HEK293 (cell line): ENCODE data around the gene MTOR.

Experiments
- CTCF ChIA-PET: fragments of 350-600 bp; formaldehyde crosslinking; extraction: SDS; loops from one replicate; lab custom pipeline; 2021; ENCODE audit warnings: antibody characterized with exemption; lab: Yijun Ruan, JAX
- POLR2A ChIA-PET: fragments of 300-600 bp; formaldehyde crosslinking; extraction: SDS; loops from one replicate; lab custom pipeline; 2020; ENCODE audit warnings: antibody characterized with exemption, inconsistent platforms; lab: Yijun Ruan, JAX
- H3K27ac ChIP-seq: fragments of 200-500 bp; sonication (Bioruptor generic); 2 replicates; pipeline ENCODE4 v1.5.1; 2014; ENCODE audit warnings: low read depth, low read length, control low read depth, inconsistent platforms; ENCODE audit errors: extremely low read depth
- H3K36me3 ChIP-seq, 2 experiments: fragments of 200-500 bp in 1 of 2; sonication (Bioruptor generic) in 1 of 2; 1 replicate in 1 of 2; 2 replicates in 1 of 2; pipeline ENCODE4 v1.5.1; 2014 to 2017; ENCODE audit warnings: inconsistent platforms in 2 of 2, low read length in 2 of 2; ENCODE audit not compliant: control insufficient read depth in 2 of 2, insufficient read depth in 1 of 2
- H3K4me1 ChIP-seq: fragments of 200-500 bp; sonication (Bioruptor generic); 2 replicates; pipeline ENCODE4 v1.5.1; 2014; ENCODE audit warnings: mild to moderate bottlenecking, low read length, inconsistent platforms; ENCODE audit not compliant: control insufficient read depth, insufficient read depth
- H3K4me3 ChIP-seq: 2 replicates; pipeline ENCODE4 v1.5.1; 2011; ENCODE audit warnings: low read depth, mild to moderate bottlenecking, control low read depth, low read length, moderate library complexity
- H3K9me3 ChIP-seq: fragments of 200-500 bp; sonication (Bioruptor generic); 2 replicates; pipeline ENCODE4 v1.5.1; 2014; ENCODE audit warnings: low read depth, low read length, inconsistent platforms; ENCODE audit not compliant: control insufficient read depth, insufficient read depth
- GLI2 ChIP-seq: fragments of 450-650 bp; formaldehyde crosslinking; IDR thresholded peaks from 2 replicates; pipeline ENCODE4; 2017; ENCODE audit warnings: missing biosample characterization, missing genetic modification characterization, low read depth, borderline replicate concordance
- KLF8 ChIP-seq: fragments of 450-650 bp; formaldehyde crosslinking; IDR thresholded peaks from 2 replicates; pipeline ENCODE4 v1.5.1; 2016; ENCODE audit warnings: missing biosample characterization, missing genetic modification characterization
- MZF1 ChIP-seq: fragments of 450-650 bp; formaldehyde crosslinking; IDR thresholded peaks from 2 replicates; pipeline ENCODE4 v1.5.1; 2017; ENCODE audit warnings: missing biosample characterization, missing genetic modification characterization, borderline replicate concordance
- OSR2 ChIP-seq: fragments of 450-650 bp; formaldehyde crosslinking; IDR thresholded peaks from 2 replicates; pipeline ENCODE4 v1.5.1; 2016; ENCODE audit warnings: missing biosample characterization, missing genetic modification characterization
- YY2 ChIP-seq: fragments of 450-650 bp; formaldehyde crosslinking; IDR thresholded peaks from 2 replicates; pipeline ENCODE4 v1.5.1; 2016; ENCODE audit warnings: missing biosample characterization, missing genetic modification characterization
- ZBTB21 ChIP-seq: fragments of 450-650 bp; formaldehyde crosslinking; IDR thresholded peaks from 2 replicates; pipeline ENCODE4 v1.5.1; 2017; ENCODE audit warnings: missing biosample characterization, missing genetic modification characterization
- ZBTB48 ChIP-seq: fragments of 450-650 bp; formaldehyde crosslinking; IDR thresholded peaks from 2 replicates; pipeline ENCODE4 v1.5.1; 2016; ENCODE audit warnings: missing biosample characterization, missing genetic modification characterization
- ZNF10 ChIP-seq: fragments of 450-650 bp; formaldehyde crosslinking; IDR thresholded peaks from 2 replicates; pipeline ENCODE4 v1.5.1; 2017; ENCODE audit warnings: missing biosample characterization, missing genetic modification characterization
- ZNF132 ChIP-seq: fragments of 450-650 bp; formaldehyde crosslinking; IDR thresholded peaks from 2 replicates; pipeline ENCODE4 v1.5.1; 2017; ENCODE audit warnings: missing biosample characterization, missing genetic modification characterization, borderline replicate concordance
- ZNF155 ChIP-seq: fragments of 450-650 bp; formaldehyde crosslinking; IDR thresholded peaks from 2 replicates; pipeline ENCODE4 v1.5.1; 2016; ENCODE audit warnings: missing biosample characterization, missing genetic modification characterization
- ZNF169 ChIP-seq: fragments of 450-650 bp; formaldehyde crosslinking; IDR thresholded peaks from 2 replicates; pipeline ENCODE4 v1.5.1; 2016; ENCODE audit warnings: missing biosample characterization, missing genetic modification characterization
- ZNF202 ChIP-seq: fragments of 450-650 bp; formaldehyde crosslinking; IDR thresholded peaks from 2 replicates; pipeline ENCODE4 v1.5.1; 2016; ENCODE audit warnings: missing biosample characterization, missing genetic modification characterization, borderline replicate concordance
- ZNF211 ChIP-seq: fragments of 450-650 bp; formaldehyde crosslinking; IDR thresholded peaks from 2 replicates; pipeline ENCODE4 v1.5.1; 2016; ENCODE audit warnings: low read depth, missing biosample characterization, missing genetic modification characterization
- ZNF223 ChIP-seq: fragments of 450-650 bp; formaldehyde crosslinking; IDR thresholded peaks from 2 replicates; pipeline ENCODE4 v1.5.1; 2016; ENCODE audit warnings: missing biosample characterization, missing genetic modification characterization
- ZNF354C ChIP-seq: fragments of 450-650 bp; formaldehyde crosslinking; IDR thresholded peaks from 2 replicates; pipeline ENCODE4 v1.5.1; 2016; ENCODE audit warnings: missing biosample characterization, missing genetic modification characterization, low read depth, borderline replicate concordance
- ZNF544 ChIP-seq: fragments of 450-650 bp; formaldehyde crosslinking; IDR thresholded peaks from 2 replicates; pipeline ENCODE4 v1.5.0; 2017; ENCODE audit warnings: missing biosample characterization, missing genetic modification characterization
- ZNF549 ChIP-seq: fragments of 450-650 bp; IDR thresholded peaks from 2 replicates; pipeline ENCODE4 v1.5.1; 2018; ENCODE audit warnings: missing biosample characterization, missing genetic modification characterization, mild to moderate bottlenecking, inconsistent platforms, moderate library complexity
- ZNF585B ChIP-seq: fragments of 450-650 bp; formaldehyde crosslinking; IDR thresholded peaks from 2 replicates; pipeline ENCODE4 v1.5.1; 2016; ENCODE audit warnings: missing biosample characterization, missing genetic modification characterization
- ZNF621 ChIP-seq: fragments of 450-650 bp; formaldehyde crosslinking; IDR thresholded peaks from 2 replicates; pipeline ENCODE4 v1.5.1; 2017; ENCODE audit warnings: missing biosample characterization, missing genetic modification characterization
- ZNF658 ChIP-seq: fragments of 450-650 bp; formaldehyde crosslinking; IDR thresholded peaks from 2 replicates; pipeline ENCODE4; 2016; ENCODE audit warnings: missing biosample characterization, missing genetic modification characterization
- ZNF677 ChIP-seq: fragments of 450-650 bp; IDR thresholded peaks from 2 replicates; pipeline ENCODE4 v1.5.0; 2018; ENCODE audit warnings: missing biosample characterization, mild to moderate bottlenecking, missing genetic modification characterization, moderate library complexity
- TF ChIP-seq, protein P1 (sequence below): fragments of 450-650 bp; formaldehyde crosslinking; IDR thresholded peaks from 2 replicates; pipeline ENCODE4 v1.5.1; 2016; ENCODE audit warnings: missing biosample characterization, missing genetic modification characterization, low read depth
- TF ChIP-seq, protein P2 (sequence below): fragments of 450-650 bp; formaldehyde crosslinking; IDR thresholded peaks from 2 replicates; pipeline ENCODE4 v1.5.1; 2016; ENCODE audit warnings: missing biosample characterization, missing genetic modification characterization
- TF ChIP-seq, protein P3 (sequence below): fragments of 450-650 bp; formaldehyde crosslinking; IDR thresholded peaks from 2 replicates; pipeline ENCODE4 v1.5.1; 2017; ENCODE audit warnings: missing biosample characterization, missing genetic modification characterization
- TF ChIP-seq, protein P4 (sequence below): fragments of 450-650 bp; formaldehyde crosslinking; IDR thresholded peaks from 2 replicates; pipeline ENCODE4 v1.5.1; 2016; ENCODE audit warnings: missing biosample characterization, missing genetic modification characterization
- TF ChIP-seq, protein P5 (sequence below): fragments of 450-650 bp; formaldehyde crosslinking; IDR thresholded peaks from 2 replicates; pipeline ENCODE4 v1.5.1; 2016; ENCODE audit warnings: missing biosample characterization, missing genetic modification characterization

Gene MTOR

DNA sequence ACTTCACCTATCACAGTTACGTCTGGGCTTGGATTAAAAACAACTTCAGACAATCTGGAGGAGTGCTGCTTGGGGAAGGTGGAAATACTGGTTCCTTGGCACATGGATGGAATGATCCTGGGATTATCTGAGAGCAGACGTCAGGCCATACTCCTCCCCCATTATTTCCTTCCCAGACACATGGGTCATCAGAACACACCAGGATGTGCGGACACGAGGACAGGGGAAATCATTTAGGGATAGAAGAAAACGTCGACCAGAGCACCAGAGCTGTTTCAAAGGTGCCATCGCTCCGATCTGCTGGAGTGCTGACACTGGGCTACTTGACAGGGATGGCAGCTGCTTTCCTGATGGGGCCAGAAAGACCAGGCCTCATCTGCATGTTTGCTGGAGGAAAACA, 105.0 kb downstream of the MTOR start:
- no peak overlapping the region for H3K27ac ChIP-seq
- ChIA-PET POLR2A (interaction anchor here (1.8 kb wide), 1 partner anchor 58 kb away, joined by 4 read pairs; the partner anchor contains the start of gene EXOSC10), CTCF (no interaction called here)
- H3K4me3 ChIP-seq = no peak overlapping the region
- no peaks in the 10 kb centered on the region for H3K4me1 ChIP-seq
- peaks cover 18 to 74% of the 10 kb centered on the region in 2 experiments for H3K36me3 ChIP-seq
- no peaks in the 10 kb centered on the region for H3K9me3 ChIP-seq
- TF ChIP-seq OSR2 (tag by site-specific recombination) (no peak), ZNF10 (tag by site-specific recombination) (no peak), YY2 (tag by site-specific recombination) (no peak), ZNF169 (tag by site-specific recombination) (no peak), ZNF223 (tag by site-specific recombination) (no peak), ZNF658 (tag by site-specific recombination) (no peak), ZNF585B (tag by site-specific recombination) (no peak), ZNF155 (tag by site-specific recombination) (no peak), ZNF544 (tag by site-specific recombination) (no peak)
- TF ChIP-seq, protein P1, sequence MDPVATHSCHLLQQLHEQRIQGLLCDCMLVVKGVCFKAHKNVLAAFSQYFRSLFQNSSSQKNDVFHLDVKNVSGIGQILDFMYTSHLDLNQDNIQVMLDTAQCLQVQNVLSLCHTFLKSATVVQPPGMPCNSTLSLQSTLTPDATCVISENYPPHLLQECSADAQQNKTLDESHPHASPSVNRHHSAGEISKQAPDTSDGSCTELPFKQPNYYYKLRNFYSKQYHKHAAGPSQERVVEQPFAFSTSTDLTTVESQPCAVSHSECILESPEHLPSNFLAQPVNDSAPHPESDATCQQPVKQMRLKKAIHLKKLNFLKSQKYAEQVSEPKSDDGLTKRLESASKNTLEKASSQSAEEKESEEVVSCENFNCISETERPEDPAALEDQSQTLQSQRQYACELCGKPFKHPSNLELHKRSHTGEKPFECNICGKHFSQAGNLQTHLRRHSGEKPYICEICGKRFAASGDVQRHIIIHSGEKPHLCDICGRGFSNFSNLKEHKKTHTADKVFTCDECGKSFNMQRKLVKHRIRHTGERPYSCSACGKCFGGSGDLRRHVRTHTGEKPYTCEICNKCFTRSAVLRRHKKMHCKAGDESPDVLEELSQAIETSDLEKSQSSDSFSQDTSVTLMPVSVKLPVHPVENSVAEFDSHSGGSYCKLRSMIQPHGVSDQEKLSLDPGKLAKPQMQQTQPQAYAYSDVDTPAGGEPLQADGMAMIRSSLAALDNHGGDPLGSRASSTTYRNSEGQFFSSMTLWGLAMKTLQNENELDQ (tag by site-specific recombination) = no peak
- TF ChIP-seq, protein P2, sequence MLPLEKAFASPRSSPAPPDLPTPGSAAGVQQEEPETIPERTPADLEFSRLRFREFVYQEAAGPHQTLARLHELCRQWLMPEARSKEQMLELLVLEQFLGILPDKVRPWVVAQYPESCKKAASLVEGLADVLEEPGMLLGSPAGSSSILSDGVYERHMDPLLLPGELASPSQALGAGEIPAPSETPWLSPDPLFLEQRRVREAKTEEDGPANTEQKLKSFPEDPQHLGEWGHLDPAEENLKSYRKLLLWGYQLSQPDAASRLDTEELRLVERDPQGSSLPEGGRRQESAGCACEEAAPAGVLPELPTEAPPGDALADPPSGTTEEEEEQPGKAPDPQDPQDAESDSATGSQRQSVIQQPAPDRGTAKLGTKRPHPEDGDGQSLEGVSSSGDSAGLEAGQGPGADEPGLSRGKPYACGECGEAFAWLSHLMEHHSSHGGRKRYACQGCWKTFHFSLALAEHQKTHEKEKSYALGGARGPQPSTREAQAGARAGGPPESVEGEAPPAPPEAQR (tag by site-specific recombination) = no peak
- TF ChIP-seq, protein P3, sequence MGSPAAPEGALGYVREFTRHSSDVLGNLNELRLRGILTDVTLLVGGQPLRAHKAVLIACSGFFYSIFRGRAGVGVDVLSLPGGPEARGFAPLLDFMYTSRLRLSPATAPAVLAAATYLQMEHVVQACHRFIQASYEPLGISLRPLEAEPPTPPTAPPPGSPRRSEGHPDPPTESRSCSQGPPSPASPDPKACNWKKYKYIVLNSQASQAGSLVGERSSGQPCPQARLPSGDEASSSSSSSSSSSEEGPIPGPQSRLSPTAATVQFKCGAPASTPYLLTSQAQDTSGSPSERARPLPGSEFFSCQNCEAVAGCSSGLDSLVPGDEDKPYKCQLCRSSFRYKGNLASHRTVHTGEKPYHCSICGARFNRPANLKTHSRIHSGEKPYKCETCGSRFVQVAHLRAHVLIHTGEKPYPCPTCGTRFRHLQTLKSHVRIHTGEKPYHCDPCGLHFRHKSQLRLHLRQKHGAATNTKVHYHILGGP (tag by site-specific recombination) = no peak

DNA sequence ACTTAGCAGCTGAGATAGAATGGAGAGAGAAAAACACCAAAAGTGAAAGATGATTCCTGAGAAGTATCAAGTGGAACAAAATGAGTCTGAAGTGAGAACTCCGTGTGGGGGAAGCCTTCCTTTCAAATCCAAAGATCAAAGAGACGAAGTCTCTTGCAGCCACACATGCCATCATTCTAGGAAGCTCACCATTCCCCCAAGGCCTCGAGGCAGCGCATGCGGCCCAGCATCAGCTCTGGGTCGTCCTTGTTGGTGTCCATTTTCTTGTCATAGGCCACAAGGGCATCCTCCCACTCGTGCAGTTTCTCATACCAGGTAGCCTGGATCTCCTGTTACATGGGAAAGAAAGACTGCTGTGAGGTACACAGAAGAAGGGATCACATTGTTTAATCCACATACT, 105.4 kb downstream of the MTOR start:
- Histone ChIP-seq H3K9me3 (no peaks in the 10 kb centered on the region), H3K36me3 (peaks cover 18 to 79% of the 10 kb centered on the region in 2 experiments), H3K4me3 (no peak overlapping the region), H3K4me1 (no peaks in the 10 kb centered on the region), H3K27ac (no peak overlapping the region)
- ChIA-PET CTCF (interaction anchor here (1.0 kb wide), 1 partner anchor 12 kb away, joined by 4 read pairs; no protein-coding TSS in a partner anchor), POLR2A (no interaction called here)
- TF ChIP-seq ZNF549 (tag by site-specific recombination) = no peak
- TF ChIP-seq ZBTB48 (tag by site-specific recombination) = no peak
- no peak for TF ChIP-seq ZBTB21 (tag by site-specific recombination)
- TF ChIP-seq MZF1 = no peak
- TF ChIP-seq ZNF677 (tag by site-specific recombination) = no peak
- TF ChIP-seq, protein P4, sequence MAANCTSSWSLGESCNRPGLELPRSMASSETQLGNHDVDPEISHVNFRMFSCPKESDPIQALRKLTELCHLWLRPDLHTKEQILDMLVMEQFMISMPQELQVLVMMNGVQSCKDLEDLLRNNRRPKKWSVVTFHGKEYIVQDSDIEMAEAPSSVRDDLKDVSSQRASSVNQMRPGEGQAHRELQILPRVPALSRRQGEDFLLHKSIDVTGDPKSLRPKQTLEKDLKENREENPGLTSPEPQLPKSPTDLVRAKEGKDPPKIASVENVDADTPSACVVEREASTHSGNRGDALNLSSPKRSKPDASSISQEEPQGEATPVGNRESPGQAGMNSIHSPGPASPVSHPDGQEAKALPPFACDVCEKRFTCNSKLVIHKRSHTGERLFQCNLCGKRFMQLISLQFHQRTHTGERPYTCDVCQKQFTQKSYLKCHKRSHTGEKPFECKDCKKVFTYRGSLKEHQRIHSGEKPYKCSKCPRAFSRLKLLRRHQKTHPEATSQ = no peak
- TF ChIP-seq, protein P5, sequence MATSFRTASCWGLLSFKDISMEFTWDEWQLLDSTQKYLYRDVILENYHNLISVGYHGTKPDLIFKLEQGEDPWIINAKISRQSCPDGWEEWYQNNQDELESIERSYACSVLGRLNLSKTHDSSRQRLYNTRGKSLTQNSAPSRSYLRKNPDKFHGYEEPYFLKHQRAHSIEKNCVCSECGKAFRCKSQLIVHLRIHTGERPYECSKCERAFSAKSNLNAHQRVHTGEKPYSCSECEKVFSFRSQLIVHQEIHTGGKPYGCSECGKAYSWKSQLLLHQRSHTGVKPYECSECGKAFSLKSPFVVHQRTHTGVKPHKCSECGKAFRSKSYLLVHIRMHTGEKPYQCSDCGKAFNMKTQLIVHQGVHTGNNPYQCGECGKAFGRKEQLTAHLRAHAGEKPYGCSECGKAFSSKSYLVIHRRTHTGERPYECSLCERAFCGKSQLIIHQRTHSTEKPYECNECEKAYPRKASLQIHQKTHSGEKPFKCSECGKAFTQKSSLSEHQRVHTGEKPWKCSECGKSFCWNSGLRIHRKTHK (tag by site-specific recombination) = no peak
- TF ChIP-seq ZNF202 (tag by site-specific recombination) = no peak
- TF ChIP-seq ZNF354C (tag by site-specific recombination) = no peak
- no peak for TF ChIP-seq ZNF621 (tag by site-specific recombination)
- no peak for TF ChIP-seq ZNF211
- no peak for TF ChIP-seq OSR2 (tag by site-specific recombination)
- no peak for TF ChIP-seq GLI2 (tag by site-specific recombination)
- no peak for TF ChIP-seq KLF8 (tag by site-specific recombination)
- TF ChIP-seq ZNF132 = no peak
